B cell (primary cell): ENCODE measurements around the gene CD180.

Source experiments
- EZH2 ChIP-seq: IDR thresholded peaks from 2 replicates; pipeline ENCODE4 v1.6.1; 2012; ENCODE audit warnings: borderline replicate concordance, low read depth, mild to moderate bottlenecking, moderate library complexity, low read length; ENCODE audit not compliant: insufficient read depth, poor library complexity, severe bottlenecking
- TF ChIP-seq, protein P1 (sequence below): fragments of 200-600 bp; IDR thresholded peaks from one replicate; pipeline ENCODE4 v1.8.0; 2022; ENCODE audit warnings: antibody characterized with exemption, mild to moderate bottlenecking

- TF ChIP-seq, protein P1, sequence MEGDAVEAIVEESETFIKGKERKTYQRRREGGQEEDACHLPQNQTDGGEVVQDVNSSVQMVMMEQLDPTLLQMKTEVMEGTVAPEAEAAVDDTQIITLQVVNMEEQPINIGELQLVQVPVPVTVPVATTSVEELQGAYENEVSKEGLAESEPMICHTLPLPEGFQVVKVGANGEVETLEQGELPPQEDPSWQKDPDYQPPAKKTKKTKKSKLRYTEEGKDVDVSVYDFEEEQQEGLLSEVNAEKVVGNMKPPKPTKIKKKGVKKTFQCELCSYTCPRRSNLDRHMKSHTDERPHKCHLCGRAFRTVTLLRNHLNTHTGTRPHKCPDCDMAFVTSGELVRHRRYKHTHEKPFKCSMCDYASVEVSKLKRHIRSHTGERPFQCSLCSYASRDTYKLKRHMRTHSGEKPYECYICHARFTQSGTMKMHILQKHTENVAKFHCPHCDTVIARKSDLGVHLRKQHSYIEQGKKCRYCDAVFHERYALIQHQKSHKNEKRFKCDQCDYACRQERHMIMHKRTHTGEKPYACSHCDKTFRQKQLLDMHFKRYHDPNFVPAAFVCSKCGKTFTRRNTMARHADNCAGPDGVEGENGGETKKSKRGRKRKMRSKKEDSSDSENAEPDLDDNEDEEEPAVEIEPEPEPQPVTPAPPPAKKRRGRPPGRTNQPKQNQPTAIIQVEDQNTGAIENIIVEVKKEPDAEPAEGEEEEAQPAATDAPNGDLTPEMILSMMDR: no peak
- TF ChIP-seq EZH2: no peak
Measured at GRCh38 chr5:67192719-67193438, 3.7 kb downstream of the CD180 start.
